Measurements from ENCODE around the gene PPP1R9A.

PPP1R9A gene

DNA sequence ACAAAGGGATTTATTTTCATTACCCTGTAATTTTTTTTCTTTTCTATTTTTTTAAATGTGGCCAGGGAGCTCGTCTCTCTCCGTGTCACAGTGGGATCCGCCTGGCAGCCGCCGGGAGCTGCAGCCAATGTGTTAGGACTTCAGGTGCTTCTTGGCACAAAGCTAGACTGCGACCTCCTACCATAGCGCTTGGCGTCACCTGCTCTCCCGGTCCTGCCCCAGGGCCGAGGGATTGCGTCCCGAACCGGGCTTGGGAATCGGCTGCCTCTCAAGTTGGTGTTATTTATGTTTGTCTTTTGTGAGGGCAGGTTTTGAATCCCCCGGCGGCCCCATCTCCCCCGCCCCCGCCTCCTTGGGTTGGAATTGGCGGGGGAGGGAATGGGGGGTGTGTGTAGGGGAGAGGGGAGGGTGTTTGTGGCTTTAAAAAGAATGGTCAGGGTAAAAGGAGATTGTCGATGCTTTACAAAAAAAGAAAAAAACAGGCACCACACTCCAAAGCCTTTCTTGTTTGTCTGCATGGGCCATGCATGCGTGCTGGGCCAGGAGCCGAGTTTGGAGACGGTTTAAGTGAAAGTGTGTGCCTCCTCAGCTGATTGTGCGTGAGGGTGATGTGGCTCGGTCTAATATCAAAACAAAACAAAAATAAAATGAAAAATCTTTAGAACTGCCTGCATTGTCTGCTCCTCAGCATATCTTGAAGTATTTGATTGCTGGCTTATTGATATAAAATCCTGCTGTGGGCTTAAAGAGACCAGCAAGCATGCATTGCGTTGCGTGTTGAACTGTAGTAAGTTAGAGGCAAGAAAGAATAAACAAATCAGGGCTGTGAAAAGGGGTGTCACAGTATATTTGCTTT lies 1.2 kb downstream of the PPP1R9A start:
- in situ Hi-C loops (cut with MboI; ENCODE audit: low sequenced_read_pairs) = no loop called here

DNA sequence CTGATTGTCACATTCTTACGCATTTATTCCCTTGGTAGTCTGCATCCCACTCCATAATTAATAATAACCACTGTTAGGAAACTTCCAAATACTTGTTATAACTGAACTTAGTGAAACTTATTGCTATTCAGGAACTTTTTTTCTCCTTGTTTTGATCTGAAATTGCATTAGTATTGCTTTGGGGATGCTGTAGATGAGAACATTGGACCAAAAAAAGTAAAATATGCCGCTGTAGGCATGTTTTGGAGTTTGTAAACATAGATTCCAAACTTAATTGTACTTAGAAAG lies 1.7 kb downstream of the PPP1R9A start:
- in situ Hi-C loops (cut with MboI; ENCODE audit: low sequenced_read_pairs) = no loop called here

DNA sequence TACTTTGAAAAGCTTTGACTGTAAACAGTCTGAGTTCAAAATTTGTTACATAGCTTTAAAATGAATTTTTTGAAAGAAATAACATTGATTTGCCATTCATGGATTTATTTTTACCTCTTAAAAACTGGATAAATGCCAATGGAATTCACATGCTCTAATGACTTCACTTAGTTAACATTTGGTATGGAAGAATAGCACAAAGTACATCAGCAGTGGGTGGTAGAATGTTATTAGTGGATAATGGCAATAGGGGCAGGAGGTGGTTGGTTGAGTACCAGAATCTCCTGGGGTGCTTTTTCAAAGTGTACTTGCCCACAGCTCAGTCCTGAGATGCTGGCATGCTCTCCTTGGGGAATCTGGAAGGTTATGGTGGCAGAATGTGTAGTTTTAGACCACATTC lies 4.7 kb downstream of the PPP1R9A start:
- in situ Hi-C loops (cut with MboI; ENCODE audit: low sequenced_read_pairs) = no loop called here

DNA sequence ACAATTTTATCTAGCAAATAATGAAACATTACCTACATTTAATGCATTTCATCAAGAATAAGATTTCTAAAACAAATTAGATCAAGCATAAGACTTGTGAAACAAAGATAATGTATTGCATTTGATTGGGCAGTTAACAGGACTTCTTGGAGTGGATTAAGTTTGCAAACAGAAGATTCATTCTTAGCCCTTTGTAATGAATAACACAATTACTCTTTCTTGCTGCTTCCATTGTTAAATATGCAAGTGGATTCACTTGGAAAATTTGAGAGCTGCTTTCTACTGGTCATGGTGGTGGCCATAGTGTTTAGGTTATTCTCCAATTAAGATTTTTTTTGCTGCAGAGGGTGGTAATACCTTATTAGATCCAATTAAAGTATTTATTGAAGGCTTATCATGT lies 6.0 kb downstream of the PPP1R9A start:
- in situ Hi-C loops (cut with MboI; ENCODE audit: low sequenced_read_pairs) = no loop called here

DNA sequence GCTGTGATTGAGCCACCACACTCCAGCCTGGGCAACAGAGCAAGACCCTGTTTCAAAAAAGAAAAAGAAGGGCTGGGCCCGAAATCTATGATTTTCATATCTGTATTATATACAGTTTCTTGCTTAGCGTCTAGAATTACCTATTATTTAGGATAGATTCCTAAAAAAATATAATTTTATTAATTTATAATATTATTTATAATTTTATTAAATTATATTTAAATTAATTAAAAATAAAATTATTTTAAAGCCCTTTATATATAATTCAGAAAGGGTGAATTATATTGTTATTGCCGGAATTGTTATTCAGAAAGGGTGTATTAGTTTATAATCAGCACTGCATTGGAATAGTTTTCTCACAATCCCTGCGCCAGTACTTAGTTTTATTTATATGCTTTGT lies 14.5 kb downstream of the PPP1R9A start:
- in situ Hi-C loops (cut with MboI; ENCODE audit: low sequenced_read_pairs) = no loop called here

DNA sequence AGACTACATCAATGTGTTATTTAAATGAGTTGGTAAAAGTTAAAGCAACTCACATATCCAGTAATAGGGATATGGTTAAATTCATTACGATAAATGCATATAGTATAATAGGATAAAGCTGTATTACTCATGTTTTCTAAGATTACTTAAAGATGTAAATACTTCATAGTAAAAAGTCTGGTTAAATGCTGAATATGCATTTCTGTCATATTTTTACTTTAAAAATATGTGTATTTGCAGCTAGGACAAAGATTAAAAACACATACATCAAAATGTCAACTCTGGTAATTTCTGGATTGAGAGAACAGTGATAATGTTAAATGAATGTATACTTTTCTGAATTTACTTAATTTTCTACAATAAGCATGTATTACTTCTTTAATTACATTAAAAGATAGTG lies 15.1 kb downstream of the PPP1R9A start:
- in situ Hi-C loops (cut with MboI; ENCODE audit: low sequenced_read_pairs) = no loop called here

DNA sequence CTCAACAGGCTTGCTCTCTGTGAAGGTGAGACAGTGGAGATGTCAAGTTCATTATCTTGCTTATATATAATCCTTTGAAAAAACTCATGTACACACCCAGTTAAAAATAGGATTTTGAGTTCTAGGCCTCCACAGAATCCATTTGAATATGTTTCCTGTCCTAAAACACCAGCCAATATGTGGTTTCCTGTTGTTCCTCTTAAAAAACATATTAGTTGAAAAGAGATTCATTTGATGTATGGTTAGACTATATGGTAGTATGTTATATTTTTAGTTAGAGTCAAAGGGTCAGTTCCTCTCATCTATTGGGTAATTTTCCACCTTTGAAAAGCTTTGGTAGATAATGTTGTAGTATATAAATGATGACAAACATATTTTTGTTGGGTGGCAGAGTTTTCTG lies 16.0 kb downstream of the PPP1R9A start:
- in situ Hi-C loops (cut with MboI; ENCODE audit: low sequenced_read_pairs) = no loop called here

DNA sequence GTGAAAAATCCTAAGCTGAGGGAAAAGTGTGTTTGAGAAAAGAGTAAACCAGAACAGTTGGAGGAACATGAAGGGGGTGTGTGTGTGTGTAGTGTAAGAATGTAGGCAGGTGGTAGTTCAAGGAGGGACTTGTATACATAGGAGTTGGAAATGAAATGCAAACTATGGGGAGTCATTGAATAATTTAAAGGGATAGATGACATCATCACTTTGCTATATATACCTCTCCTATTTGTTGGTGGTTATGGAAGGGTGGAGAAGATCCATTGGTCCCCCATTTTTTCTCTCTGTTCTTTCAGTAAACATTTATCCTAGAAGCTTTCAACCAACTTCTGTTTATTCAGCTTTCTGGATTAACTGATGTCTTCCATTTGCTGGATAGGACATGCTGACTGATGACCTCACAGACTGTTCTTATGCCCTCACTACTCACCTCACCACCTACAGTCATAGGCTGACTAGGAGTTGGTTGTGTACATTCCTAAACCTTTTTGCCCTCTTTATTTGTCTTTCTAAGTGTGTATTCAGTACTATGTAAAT lies 20.8 kb downstream of the PPP1R9A start:
- in situ Hi-C loops (cut with MboI; ENCODE audit: low sequenced_read_pairs) = no loop called here

DNA sequence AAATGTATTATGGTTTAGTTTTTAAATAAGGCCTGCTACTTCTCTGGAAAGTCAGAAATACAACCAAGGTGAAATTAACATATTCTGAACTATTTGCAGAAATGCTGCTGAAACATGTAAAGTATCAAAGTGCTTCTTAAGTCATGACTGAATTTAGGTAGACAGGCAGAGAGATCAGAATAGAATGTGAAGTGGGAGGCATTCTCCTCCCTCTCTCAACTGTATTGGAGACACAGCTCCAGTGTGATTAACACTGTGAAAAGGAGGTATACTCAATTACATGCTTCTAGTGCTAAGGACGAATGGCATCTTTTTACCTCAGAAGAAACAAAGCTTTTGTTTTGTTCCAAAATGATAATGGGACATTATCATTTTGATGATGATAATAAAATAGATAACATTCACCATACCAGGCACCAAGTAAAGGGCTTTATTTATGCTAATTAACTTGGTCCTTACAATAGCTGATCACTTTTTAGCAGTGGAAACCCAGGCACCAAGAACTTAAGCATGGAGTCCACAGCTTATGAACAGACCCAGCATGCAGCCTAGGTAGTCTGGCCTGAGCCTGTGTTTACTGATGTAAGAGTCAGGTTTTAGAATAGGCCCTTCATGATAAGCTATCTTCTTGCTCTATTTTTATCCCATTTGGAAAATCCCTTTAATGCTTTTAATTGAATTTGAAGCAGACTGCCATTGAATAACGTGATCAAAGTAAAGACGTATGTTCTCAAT lies 26.0 kb downstream of the PPP1R9A start:
- in situ Hi-C loops (cut with MboI; ENCODE audit: low sequenced_read_pairs) = no loop called here

DNA sequence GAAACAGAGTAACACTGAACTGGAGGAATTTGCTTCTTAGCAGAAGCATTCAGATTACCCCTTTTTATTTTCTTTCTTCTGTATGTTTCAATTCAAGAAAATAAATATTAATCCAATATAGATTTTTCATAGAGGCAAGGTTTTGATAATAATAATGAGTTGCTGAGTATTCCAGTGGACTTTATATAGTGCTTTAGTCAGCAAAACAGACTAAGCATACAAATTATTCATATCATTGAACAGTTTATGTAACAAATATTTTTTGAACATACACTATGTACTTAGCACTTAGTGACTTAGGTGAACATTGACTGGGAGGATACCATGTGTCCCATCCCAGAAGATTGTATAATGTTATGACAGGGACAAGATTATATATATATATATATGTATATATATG lies 32.0 kb downstream of the PPP1R9A start:
- in situ Hi-C loops (cut with MboI; ENCODE audit: low sequenced_read_pairs) = no loop called here

DNA sequence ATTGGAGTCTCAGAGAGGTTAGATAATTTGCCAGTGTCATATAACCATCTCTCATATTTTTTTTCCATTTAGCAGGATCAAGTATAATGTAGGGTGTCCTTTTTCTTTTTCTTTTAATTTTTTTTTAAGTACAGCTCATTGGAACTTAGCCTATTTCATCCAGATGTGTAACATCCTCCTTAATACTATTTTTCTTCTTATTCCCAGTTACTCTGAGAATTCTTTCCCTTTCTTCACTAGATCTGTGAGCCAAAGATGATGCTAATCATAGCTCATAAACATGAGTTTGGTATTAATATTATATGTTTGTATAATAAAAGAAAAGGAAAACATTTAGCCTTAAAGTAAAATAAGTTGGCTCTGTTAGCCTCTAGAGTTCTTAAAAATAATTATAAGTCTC lies 32.8 kb downstream of the PPP1R9A start:
- in situ Hi-C loops (cut with MboI; ENCODE audit: low sequenced_read_pairs) = no loop called here

DNA sequence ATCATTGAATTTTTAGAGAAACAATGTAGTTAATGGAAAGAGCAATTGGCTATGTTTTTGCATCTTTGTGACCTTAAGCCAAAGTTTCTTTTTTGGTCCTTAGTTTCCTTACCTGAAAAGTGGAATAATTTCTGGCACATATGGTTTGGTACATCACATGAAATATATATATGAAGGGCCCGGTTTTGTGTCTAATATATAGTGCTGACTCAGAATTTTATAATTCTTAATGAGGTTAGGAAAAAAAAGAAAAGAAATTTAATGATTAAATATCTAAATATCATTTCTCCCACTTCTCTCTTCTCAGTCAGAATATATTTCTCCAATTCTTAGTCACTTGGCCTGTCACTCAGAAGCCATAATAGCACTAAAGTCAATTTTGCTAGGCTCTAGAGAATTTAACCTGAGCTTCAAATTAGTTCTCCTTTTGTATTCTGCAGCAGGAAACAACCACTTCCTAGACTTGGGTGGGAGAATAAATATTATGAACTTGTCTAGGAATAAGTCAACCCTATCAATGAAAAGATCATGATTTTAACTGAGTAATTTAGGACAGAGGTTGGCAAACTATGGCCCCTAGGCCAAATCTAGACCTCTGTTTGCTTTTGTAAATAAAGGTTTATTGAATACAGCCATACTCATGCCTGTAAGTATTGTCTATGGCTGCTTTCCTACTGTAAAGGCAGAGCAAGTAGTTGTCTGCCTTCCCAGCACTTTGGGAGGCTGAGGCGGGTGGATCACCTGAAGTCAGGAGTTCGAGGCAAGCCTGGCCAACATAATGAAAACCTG lies 34.6 kb downstream of the PPP1R9A start:
- in situ Hi-C loops (cut with MboI; ENCODE audit: low sequenced_read_pairs) = no loop called here

DNA sequence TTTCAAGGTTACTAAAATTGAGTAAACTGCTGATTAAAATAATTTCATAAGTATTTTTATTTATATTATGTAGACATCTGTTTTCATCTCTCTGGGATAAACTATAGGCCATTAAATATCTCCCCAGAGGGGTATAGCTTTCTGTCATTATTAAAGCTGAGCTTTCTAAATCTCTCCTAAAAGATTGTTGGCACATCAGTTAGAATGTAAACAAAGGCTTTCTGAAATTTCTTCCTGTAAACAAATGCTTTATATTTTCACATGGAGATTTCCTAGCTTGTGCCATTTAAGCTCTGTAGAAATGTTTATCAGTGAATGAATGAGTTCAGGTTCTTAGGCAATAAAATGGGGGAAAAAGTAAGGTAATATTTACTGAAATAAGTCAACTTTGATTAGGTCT lies 35.7 kb downstream of the PPP1R9A start:
- in situ Hi-C loops (cut with MboI; ENCODE audit: low sequenced_read_pairs) = no loop called here

DNA sequence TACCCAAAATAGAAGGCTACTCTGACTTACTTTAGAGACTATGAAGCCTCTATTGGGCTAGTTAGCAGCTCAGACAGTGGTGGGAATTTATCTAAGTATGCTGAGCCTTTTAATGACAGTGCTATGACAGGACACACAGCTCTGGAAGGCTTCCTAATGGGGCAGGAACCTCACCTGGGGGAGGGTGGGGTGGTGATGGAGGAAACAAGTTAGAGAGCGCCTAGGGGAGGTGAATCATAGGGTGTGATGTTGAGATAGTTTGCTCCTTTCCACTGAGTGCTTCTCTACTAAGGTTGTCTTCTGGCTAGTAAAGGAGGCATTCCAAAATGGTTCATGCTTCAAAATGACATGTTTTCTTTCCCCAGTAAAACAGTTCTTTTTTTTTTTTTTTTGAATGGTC lies 42.1 kb downstream of the PPP1R9A start:
- in situ Hi-C loops (cut with MboI; ENCODE audit: low sequenced_read_pairs) = no loop called here

DNA sequence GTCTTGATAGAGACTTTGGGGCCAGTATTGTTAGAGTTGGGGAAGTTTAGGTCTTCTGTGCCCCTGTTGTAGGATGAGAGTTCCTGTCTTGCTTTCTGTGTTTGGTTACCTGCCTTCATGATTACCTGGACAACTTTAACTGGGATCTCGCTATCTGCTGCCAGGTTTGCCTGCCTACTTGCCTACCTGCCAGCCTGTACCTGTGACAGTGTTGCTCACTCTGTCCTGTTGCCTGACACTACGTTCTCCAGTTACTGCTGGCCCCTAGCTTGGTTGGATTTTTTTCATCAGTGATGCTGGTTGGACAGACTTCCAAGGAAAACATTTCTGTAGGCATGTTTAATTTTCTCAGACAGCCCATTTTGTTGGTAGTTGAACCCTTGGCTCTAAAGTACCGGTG lies 48.4 kb downstream of the PPP1R9A start:
- in situ Hi-C loops (cut with MboI; ENCODE audit: low sequenced_read_pairs) = no loop called here

DNA sequence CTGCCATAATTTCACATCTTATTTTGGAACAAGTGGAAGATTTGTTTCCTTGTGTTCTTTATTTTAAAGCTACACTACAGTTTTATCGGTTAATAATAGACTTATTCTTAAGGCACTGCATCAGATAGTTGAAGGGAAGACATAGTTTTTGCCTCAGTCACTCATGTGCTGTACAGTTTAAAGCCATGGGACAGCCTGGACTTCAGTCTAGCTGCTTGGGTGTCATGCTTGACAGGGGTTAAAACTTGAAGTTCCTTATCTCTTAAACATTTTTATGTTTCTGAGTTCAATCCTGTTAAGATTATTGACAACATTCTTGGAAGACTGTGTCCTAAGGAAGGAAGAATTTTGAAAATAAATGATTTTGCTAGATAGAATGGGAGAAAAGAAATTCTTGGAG lies 49.7 kb downstream of the PPP1R9A start:
- in situ Hi-C loops (cut with MboI; ENCODE audit: low sequenced_read_pairs) = no loop called here

DNA sequence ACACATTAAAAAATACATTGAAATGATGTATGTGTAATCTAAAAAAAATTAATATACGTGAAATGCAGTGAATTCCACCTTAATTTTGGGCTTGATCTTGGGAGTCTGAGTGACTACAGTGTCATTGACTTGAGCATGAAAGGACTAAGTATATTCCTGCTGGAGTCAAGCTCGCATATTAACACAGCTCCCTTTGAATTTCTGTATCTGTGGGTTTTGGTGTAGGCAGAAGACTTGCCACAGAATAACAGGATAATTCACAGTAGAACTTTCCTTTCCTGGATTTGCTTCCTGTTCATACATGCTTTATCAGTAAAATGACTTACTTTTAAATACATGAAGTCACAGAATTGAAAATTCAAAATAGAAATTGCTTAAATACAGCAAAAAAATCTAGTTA lies 55.3 kb downstream of the PPP1R9A start:
- in situ Hi-C loops (cut with MboI; ENCODE audit: low sequenced_read_pairs) = no loop called here

DNA sequence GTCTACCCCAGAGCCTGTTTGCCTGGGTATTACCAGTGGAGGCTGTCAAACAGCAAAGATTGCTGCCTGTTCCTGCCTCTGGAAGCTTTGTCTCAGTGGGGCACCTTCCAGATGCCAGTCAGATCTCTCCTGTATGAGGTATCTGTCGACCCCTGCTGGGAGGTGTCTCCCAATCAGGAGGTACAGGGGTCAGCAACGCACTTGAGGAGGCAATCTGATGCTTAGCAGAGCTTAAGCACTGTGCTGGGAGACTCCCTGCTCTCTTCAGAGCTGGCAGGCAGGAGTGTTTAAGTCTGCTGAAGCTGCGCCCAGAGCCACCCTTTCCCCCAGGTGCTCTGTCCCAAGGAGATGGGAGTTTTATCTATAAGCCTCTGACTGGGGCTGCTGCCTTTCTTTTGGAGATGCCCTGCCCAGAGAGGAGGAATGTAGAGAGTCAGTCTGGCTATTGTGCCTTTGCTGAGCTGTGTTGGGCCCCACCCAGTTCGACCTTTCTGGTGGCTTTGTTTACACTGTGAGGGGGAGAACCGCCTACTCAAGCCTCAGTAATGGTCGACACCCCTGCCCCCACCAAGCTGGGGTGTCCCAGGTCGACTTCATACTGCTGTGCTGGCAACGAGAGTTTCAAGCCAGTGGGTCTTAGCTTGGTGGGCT lies 62.2 kb downstream of the PPP1R9A start:
- in situ Hi-C loops (cut with MboI; ENCODE audit: low sequenced_read_pairs) = no loop called here

DNA sequence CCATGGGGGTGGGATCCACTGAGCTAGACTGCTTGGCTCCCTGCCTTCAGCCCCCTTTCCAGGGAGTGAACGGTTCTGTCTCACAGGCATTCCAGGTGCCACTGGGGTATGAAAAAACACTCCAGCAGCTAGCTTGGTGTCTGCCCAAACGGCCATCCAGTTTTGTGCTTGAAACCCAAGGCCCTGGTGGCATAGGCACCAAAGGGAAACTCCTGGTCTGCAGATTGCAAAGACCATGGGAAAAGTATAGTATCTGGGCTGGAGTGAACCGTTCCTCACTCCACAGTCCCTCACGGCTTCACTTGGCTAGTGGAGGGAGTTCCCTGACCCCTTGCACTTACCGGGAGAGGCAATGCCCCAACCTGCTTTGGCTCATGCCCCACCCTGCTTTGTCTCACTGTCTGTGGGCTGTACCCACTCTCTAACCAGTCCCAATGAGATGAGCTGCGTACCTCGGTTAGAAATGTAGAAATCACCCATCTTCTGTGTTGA lies 62.7 kb downstream of the PPP1R9A start:
- in situ Hi-C loops (cut with MboI; ENCODE audit: low sequenced_read_pairs) = no loop called here

DNA sequence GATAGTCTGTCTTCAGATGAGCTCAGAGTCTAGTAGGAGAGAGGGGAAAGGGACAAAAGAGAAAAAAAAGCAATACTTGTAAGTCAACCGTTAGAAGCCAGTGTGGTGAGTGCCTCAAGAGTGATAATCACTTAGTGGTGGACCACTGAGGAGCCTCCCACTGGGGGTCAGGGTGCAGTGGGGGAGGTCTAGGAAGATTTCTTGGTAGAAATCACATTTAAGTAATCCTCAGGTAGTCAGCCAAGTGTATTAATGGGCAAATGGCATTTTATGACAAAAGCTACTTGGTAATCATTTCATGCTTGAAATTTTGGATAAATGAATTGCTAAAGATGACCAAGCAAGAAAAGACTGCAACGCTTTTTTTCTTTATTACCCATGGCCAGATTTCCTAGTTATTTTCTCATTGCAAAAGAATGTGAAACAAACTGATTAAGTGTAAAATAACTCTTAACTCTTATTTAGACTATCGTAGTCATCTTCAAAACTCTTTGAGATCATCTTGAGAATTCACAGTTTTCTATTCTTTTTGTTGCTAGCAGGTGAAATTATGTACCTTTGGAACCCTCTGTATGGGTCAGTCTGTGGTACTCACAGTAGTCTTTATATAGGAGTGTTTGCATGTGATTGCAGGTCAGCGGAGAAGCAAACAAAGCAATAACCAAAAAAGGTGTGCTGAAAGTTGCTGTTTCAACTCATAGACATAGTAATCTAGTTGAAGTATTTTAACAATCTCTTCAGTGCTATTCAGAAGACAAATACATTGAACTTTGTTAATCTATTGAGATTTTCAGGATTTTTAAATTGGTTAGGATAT lies 63.9 kb downstream of the PPP1R9A start:
- in situ Hi-C loops (cut with MboI; ENCODE audit: low sequenced_read_pairs) = no loop called here
